GM23338 (cell line): Measurements from ENCODE around the gene INPP5A. TPM values are rescaled to one million over a fixed set of nuclear protein-coding genes. Genes with fewer than 3 reads are reported as not detected.

Source experiments
- ATAC-seq: fragments of 200-7000 bp; cut with Tn5 transposase; 3 replicates; pipeline ENCODE4 v1.9.1; 2020
- DNase-seq: peaks from one replicate; pipeline ENCODE4 v3.0.0-alpha.2; 2015; ENCODE audit warnings: low spot score
- H2AFZ ChIP-seq: fragments of 200-600 bp; sonication (generic); 2 replicates; pipeline ENCODE4 v1.8.0; 2016; ENCODE audit warnings: antibody characterized with exemption, mild to moderate bottlenecking, moderate library complexity
- H3F3A ChIP-seq: fragments of 200-600 bp; sonication (generic); replicated peaks from 2 replicates; pipeline ENCODE4 v1.8.0; 2017; ENCODE audit warnings: antibody characterized with exemption, mixed run types, low read depth
- H3K27ac ChIP-seq: fragments of 200-600 bp; sonication (generic); 2 replicates; pipeline ENCODE4 v1.6.1; 2016; ENCODE audit warnings: low read depth
- H3K27me3 ChIP-seq: fragments of 200-600 bp; sonication (generic); 2 replicates; pipeline ENCODE4 v1.8.0; 2016; ENCODE audit warnings: mild to moderate bottlenecking, mixed run types, moderate library complexity; ENCODE audit not compliant: insufficient read depth
- H3K36me3 ChIP-seq: fragments of 200-600 bp; sonication (generic); 2 replicates; pipeline ENCODE4 v1.8.0; 2016; ENCODE audit warnings: mild to moderate bottlenecking; ENCODE audit not compliant: insufficient read depth
- H3K4me1 ChIP-seq: fragments of 200-600 bp; sonication (generic); 2 replicates; pipeline ENCODE4 v1.8.0; 2016; ENCODE audit warnings: mild to moderate bottlenecking, moderate library complexity; ENCODE audit not compliant: insufficient read depth
- H3K4me2 ChIP-seq: fragments of 200-600 bp; sonication (generic); 2 replicates; pipeline ENCODE4 v1.7.1; 2017; ENCODE audit warnings: mixed run types
- H3K4me3 ChIP-seq: fragments of 200-600 bp; sonication (generic); 2 replicates; pipeline ENCODE4 v1.6.1; 2016; ENCODE audit warnings: mixed run types
- H3K79me2 ChIP-seq: fragments of 200-600 bp; sonication (generic); replicated peaks from 2 replicates; pipeline ENCODE4 v1.8.0; 2017; ENCODE audit warnings: mild to moderate bottlenecking; ENCODE audit not compliant: insufficient read depth
- H3K9me2 ChIP-seq: fragments of 200-600 bp; sonication (generic); 2 replicates; pipeline ENCODE4 v1.8.0; 2017; ENCODE audit not compliant: insufficient read depth
- H4K20me1 ChIP-seq: fragments of 200-600 bp; sonication (generic); replicated peaks from 2 replicates; pipeline ENCODE4 v1.8.0; 2017; ENCODE audit warnings: mild to moderate bottlenecking; ENCODE audit not compliant: insufficient read depth
- H3K27ac Mint-ChIP-seq: 2 replicates; pipeline ENCODE4 v1.8.0; 2020; ENCODE audit warnings: inconsistent platforms, mild to moderate bottlenecking, moderate library complexity, mixed read lengths
- H3K27me3 Mint-ChIP-seq: 3 replicates; pipeline ENCODE4 v1.8.0; 2022; ENCODE audit warnings: low read depth, mild to moderate bottlenecking, moderate library complexity, mixed read lengths, inconsistent platforms; ENCODE audit not compliant: insufficient read depth, poor library complexity
- H3K36me3 Mint-ChIP-seq: 3 replicates; pipeline ENCODE4 v1.8.0; 2021; ENCODE audit warnings: low read depth, mild to moderate bottlenecking, inconsistent platforms, moderate library complexity, mixed read lengths
- H3K4me1 Mint-ChIP-seq: 3 replicates; pipeline ENCODE4 v1.8.0; 2020; ENCODE audit warnings: mild to moderate bottlenecking, inconsistent platforms, mixed read lengths
- H3K4me3 Mint-ChIP-seq: 3 replicates; pipeline ENCODE4 v1.8.0; 2021; ENCODE audit warnings: moderate library complexity, mild to moderate bottlenecking, inconsistent platforms, mixed read lengths
- H3K9me3 Mint-ChIP-seq: 3 replicates; pipeline ENCODE4 v1.8.0; 2020; ENCODE audit warnings: moderate library complexity, mild to moderate bottlenecking, inconsistent platforms, mixed read lengths
- CREB1 ChIP-seq: fragments of 250-450 bp; sonication (Bioruptor Pico); IDR thresholded peaks from 2 replicates; pipeline ENCODE4 v1.5.0; 2020; ENCODE audit warnings: low read depth, mild to moderate bottlenecking, moderate library complexity
- EZH2 ChIP-seq: fragments of 200-600 bp; sonication (generic); IDR thresholded peaks from one replicate; pipeline ENCODE4 v1.8.0; 2017; ENCODE audit warnings: antibody characterized with exemption, mild to moderate bottlenecking, low read depth; ENCODE audit not compliant: unreplicated experiment
- EZH2phosphoT487 ChIP-seq: fragments of 200-600 bp; sonication (generic); IDR thresholded peaks from one replicate; pipeline ENCODE4 v1.8.1; 2018; ENCODE audit warnings: antibody characterized with exemption; ENCODE audit not compliant: unreplicated experiment
- JUNB ChIP-seq: IDR thresholded peaks from one replicate; pipeline ENCODE4 v1.6.1; 2016; ENCODE audit warnings: antibody characterized with exemption; ENCODE audit not compliant: unreplicated experiment
- NANOG ChIP-seq: IDR thresholded peaks from 2 replicates; pipeline ENCODE4 v1.6.1; 2016; ENCODE audit warnings: antibody characterized with exemption, borderline replicate concordance
- POLR2AphosphoS5 ChIP-seq: IDR thresholded peaks from 2 replicates; pipeline ENCODE4 v1.6.1; 2016; ENCODE audit warnings: antibody characterized with exemption, low read depth
- STAT1 ChIP-seq: IDR thresholded peaks from one replicate; pipeline ENCODE4 v1.6.1; 2016; ENCODE audit warnings: antibody characterized with exemption; ENCODE audit not compliant: unreplicated experiment
- ZNF114 ChIP-seq: fragments of 250-450 bp; sonication (Bioruptor Pico); IDR thresholded peaks from 2 replicates; pipeline ENCODE4 v1.5.0; 2020; ENCODE audit warnings: mild to moderate bottlenecking, moderate library complexity
- ZNF331 ChIP-seq: fragments of 250-450 bp; sonication (Bioruptor Pico); IDR thresholded peaks from 2 replicates; pipeline ENCODE4 v1.5.0; 2020; ENCODE audit warnings: low read depth, mild to moderate bottlenecking, moderate library complexity
- polyA plus RNA-seq: library from polyadenylated mRNA; unstranded; fragments of >200 nt; fragmentation: Nextera tagmentation; extraction: Ambion mirVana; gene quantifications from 2 replicates; pipeline ENCODE4 v1.2.1, GENCODE V29; 2016
- total RNA-seq: library from RNA; depleted of rRNA; stranded (reverse); fragments of >200 nt; shearing (Covaris generic); gene quantifications from 2 replicates; pipeline ENCODE4 v1.2.3, GENCODE V29; 2014
- TF ChIP-seq, protein P1 (sequence below): IDR thresholded peaks from 2 replicates; pipeline ENCODE4 v1.6.1; 2016; ENCODE audit warnings: antibody characterized with exemption
- TF ChIP-seq, protein P2 (sequence below): fragments of 250-450 bp; sonication (Bioruptor Pico); IDR thresholded peaks from 2 replicates; pipeline ENCODE4 v1.5.0; 2020; ENCODE audit warnings: mild to moderate bottlenecking, moderate library complexity
- TF ChIP-seq, protein P3 (sequence below), 2 experiments: fragments of 200-600 bp in 1 of 2; sonication (generic) in 1 of 2; conservative IDR thresholded peaks; 2 replicates each; pipeline versions ENCODE4 v1.5.1 to v1.6.1; 2016 to 2017; ENCODE audit warnings: antibody characterized with exemption in 2 of 2, low read depth in 2 of 2, mild to moderate bottlenecking in 2 of 2, moderate library complexity in 1 of 2
- TF ChIP-seq, protein P4 (sequence below): IDR thresholded peaks from one replicate; pipeline ENCODE4 v1.6.1; 2018; ENCODE audit warnings: antibody characterized with exemption; ENCODE audit not compliant: unreplicated experiment

The INPP5A gene
- total and polyA plus RNA-seq, 2 experiments from 2014 or later, result 5.9 to 40.6 TPM

DNA sequence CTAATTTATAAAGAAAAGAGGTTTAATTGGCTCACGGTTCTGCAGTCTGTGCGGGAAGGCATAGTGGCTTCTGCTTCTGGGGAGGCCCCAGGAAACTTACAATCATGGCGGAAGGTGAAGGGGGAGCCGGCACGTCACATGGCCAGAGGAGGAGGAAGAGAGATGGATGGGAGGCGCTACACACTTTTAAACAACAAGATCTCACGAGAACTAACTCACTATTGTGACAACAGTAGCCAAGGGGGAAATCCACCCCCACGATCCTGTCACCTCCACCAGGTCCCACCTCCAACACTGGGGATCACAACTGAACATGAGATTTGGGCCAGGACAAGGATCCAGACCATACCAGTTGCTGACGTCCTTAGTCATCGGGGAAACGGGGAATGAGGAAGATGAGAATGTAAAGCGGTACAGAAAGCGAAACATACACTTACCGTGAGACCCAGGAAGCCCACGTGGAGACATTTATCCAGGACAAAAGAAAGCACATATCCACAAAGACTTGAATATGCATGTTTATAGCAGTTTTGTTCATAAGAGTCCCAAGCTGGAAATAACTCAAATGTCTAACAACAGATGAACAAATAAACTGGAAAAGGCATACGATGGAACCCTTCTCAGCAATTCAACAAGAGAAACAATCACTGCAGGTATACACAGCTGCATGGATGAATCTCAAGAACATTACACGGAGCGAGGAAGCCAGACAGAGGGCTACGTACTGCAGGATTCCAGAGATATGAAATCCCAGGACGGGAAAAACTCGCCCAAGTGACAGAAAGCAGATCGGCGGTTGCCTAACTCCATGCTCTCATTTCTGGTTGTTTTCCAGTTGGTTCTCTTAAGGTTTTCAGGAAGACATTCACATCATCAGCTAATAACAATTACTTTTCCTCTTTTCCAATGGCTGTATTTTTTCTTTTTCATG lies 26.2 kb upstream of the INPP5A start:
- peaks cover 10% of the 10 kb centered on the region for H3K4me1 Mint-ChIP-seq
- Histone ChIP-seq H3F3A (no peaks in the 10 kb centered on the region), H3K4me3 (no peak overlapping the region), H3K27ac (no peak overlapping the region), H3K27me3 (no peaks in the 10 kb centered on the region), H3K4me2 (no peak overlapping the region), H3K79me2 (no peaks in the 10 kb centered on the region), H3K36me3 (no peaks in the 10 kb centered on the region), H3K4me1 (peaks cover 8% of the 10 kb centered on the region), H4K20me1 (no peaks in the 10 kb centered on the region), H3K9me2 (no peaks in the 10 kb centered on the region), H2AFZ (no peak overlapping the region)
- H3K9me3 Mint-ChIP-seq, result no peaks in the 10 kb centered on the region
- TF ChIP-seq, protein P1, sequence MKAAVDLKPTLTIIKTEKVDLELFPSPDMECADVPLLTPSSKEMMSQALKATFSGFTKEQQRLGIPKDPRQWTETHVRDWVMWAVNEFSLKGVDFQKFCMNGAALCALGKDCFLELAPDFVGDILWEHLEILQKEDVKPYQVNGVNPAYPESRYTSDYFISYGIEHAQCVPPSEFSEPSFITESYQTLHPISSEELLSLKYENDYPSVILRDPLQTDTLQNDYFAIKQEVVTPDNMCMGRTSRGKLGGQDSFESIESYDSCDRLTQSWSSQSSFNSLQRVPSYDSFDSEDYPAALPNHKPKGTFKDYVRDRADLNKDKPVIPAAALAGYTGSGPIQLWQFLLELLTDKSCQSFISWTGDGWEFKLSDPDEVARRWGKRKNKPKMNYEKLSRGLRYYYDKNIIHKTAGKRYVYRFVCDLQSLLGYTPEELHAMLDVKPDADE, result no peak
- no peak for TF ChIP-seq CREB1 (CRISPR knock-in tag)
- no peak for TF ChIP-seq STAT1
- no peak for TF ChIP-seq ZNF331 (CRISPR knock-in tag)
- TF ChIP-seq EZH2phosphoT487, result no peak
- TF ChIP-seq, protein P2, sequence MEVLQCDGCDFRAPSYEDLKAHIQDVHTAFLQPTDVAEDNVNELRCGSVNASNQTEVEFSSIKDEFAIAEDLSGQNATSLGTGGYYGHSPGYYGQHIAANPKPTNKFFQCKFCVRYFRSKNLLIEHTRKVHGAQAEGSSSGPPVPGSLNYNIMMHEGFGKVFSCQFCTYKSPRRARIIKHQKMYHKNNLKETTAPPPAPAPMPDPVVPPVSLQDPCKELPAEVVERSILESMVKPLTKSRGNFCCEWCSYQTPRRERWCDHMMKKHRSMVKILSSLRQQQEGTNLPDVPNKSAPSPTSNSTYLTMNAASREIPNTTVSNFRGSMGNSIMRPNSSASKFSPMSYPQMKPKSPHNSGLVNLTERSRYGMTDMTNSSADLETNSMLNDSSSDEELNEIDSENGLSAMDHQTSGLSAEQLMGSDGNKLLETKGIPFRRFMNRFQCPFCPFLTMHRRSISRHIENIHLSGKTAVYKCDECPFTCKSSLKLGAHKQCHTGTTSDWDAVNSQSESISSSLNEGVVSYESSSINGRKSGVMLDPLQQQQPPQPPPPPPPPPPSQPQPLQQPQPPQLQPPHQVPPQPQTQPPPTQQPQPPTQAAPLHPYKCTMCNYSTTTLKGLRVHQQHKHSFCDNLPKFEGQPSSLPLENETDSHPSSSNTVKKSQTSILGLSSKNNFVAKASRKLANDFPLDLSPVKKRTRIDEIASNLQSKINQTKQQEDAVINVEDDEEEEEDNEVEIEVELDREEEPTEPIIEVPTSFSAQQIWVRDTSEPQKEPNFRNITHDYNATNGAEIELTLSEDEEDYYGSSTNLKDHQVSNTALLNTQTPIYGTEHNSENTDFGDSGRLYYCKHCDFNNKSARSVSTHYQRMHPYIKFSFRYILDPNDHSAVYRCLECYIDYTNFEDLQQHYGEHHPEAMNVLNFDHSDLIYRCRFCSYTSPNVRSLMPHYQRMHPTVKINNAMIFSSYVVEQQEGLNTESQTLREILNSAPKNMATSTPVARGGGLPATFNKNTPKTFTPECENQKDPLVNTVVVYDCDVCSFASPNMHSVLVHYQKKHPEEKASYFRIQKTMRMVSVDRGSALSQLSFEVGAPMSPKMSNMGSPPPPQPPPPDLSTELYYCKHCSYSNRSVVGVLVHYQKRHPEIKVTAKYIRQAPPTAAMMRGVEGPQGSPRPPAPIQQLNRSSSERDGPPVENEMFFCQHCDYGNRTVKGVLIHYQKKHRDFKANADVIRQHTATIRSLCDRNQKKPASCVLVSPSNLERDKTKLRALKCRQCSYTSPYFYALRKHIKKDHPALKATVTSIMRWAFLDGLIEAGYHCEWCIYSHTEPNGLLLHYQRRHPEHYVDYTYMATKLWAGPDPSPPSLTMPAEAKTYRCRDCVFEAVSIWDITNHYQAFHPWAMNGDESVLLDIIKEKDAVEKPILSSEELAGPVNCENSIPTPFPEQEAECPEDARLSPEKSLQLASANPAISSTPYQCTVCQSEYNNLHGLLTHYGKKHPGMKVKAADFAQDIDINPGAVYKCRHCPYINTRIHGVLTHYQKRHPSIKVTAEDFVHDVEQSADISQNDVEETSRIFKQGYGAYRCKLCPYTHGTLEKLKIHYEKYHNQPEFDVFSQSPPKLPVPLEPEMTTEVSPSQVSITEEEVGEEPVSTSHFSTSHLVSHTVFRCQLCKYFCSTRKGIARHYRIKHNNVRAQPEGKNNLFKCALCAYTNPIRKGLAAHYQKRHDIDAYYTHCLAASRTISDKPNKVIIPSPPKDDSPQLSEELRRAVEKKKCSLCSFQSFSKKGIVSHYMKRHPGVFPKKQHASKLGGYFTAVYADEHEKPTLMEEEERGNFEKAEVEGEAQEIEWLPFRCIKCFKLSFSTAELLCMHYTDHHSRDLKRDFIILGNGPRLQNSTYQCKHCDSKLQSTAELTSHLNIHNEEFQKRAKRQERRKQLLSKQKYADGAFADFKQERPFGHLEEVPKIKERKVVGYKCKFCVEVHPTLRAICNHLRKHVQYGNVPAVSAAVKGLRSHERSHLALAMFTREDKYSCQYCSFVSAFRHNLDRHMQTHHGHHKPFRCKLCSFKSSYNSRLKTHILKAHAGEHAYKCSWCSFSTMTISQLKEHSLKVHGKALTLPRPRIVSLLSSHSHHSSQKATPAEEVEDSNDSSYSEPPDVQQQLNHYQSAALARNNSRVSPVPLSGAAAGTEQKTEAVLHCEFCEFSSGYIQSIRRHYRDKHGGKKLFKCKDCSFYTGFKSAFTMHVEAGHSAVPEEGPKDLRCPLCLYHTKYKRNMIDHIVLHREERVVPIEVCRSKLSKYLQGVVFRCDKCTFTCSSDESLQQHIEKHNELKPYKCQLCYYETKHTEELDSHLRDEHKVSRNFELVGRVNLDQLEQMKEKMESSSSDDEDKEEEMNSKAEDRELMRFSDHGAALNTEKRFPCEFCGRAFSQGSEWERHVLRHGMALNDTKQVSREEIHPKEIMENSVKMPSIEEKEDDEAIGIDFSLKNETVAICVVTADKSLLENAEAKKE (CRISPR knock-in tag), result no peak
- TF ChIP-seq ZNF114 (CRISPR knock-in tag), result no peak
- TF ChIP-seq POLR2AphosphoS5, result no peak
- TF ChIP-seq, protein P3, sequence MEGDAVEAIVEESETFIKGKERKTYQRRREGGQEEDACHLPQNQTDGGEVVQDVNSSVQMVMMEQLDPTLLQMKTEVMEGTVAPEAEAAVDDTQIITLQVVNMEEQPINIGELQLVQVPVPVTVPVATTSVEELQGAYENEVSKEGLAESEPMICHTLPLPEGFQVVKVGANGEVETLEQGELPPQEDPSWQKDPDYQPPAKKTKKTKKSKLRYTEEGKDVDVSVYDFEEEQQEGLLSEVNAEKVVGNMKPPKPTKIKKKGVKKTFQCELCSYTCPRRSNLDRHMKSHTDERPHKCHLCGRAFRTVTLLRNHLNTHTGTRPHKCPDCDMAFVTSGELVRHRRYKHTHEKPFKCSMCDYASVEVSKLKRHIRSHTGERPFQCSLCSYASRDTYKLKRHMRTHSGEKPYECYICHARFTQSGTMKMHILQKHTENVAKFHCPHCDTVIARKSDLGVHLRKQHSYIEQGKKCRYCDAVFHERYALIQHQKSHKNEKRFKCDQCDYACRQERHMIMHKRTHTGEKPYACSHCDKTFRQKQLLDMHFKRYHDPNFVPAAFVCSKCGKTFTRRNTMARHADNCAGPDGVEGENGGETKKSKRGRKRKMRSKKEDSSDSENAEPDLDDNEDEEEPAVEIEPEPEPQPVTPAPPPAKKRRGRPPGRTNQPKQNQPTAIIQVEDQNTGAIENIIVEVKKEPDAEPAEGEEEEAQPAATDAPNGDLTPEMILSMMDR (conservative IDR thresholded peaks at IDR 0.05; ENCODE audit: low read depth in 2 of 2), result no peak
- TF ChIP-seq EZH2, result no peak
- TF ChIP-seq JUNB, result no peak
- TF ChIP-seq NANOG, result no peak
- TF ChIP-seq, protein P4, sequence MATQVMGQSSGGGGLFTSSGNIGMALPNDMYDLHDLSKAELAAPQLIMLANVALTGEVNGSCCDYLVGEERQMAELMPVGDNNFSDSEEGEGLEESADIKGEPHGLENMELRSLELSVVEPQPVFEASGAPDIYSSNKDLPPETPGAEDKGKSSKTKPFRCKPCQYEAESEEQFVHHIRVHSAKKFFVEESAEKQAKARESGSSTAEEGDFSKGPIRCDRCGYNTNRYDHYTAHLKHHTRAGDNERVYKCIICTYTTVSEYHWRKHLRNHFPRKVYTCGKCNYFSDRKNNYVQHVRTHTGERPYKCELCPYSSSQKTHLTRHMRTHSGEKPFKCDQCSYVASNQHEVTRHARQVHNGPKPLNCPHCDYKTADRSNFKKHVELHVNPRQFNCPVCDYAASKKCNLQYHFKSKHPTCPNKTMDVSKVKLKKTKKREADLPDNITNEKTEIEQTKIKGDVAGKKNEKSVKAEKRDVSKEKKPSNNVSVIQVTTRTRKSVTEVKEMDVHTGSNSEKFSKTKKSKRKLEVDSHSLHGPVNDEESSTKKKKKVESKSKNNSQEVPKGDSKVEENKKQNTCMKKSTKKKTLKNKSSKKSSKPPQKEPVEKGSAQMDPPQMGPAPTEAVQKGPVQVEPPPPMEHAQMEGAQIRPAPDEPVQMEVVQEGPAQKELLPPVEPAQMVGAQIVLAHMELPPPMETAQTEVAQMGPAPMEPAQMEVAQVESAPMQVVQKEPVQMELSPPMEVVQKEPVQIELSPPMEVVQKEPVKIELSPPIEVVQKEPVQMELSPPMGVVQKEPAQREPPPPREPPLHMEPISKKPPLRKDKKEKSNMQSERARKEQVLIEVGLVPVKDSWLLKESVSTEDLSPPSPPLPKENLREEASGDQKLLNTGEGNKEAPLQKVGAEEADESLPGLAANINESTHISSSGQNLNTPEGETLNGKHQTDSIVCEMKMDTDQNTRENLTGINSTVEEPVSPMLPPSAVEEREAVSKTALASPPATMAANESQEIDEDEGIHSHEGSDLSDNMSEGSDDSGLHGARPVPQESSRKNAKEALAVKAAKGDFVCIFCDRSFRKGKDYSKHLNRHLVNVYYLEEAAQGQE, result no peak
- H3K4me3 Mint-ChIP-seq, result no peak overlapping the region
- no peaks in the 10 kb centered on the region for H3K36me3 Mint-ChIP-seq
- no peak for DNase-seq
- peaks cover 7% of the 10 kb centered on the region for H3K27me3 Mint-ChIP-seq
- ATAC-seq, result no peak
- H3K27ac Mint-ChIP-seq, result no peak overlapping the region
